CD14-positive monocyte (primary cell): ENCODE data around the gene CA10. TPM values are rescaled to one million over a fixed set of nuclear protein-coding genes. Genes with fewer than 3 reads are reported as not detected.

Experiments used
- DNase-seq, 3 donors: peaks; one replicate each; pipeline ENCODE4 v3.0.0-alpha.2; 2011 to 2022
- H2AFZ ChIP-seq: 2 replicates; pipeline ENCODE4 v1.6.0; 2012; ENCODE audit warnings: mild to moderate bottlenecking, low read depth, low read length, inconsistent platforms; ENCODE audit not compliant: insufficient read depth, poor library complexity, severe bottlenecking
- H3K27ac ChIP-seq, 2 donors: 1 replicate in 1 of 2; 2 replicates in 1 of 2; pipeline ENCODE4 v1.5.1; 2012 to 2013; ENCODE audit warnings: low read length in 2 of 2, control low read depth in 1 of 2, inconsistent platforms in 1 of 2, low read depth in 1 of 2, mild to moderate bottlenecking in 1 of 2
- H3K27me3 ChIP-seq, 2 donors: one replicate each; pipeline versions ENCODE4 v1.6.0 to v1.6.1; 2011 to 2013; ENCODE audit warnings: low read length in 2 of 2; ENCODE audit not compliant: control insufficient read depth in 2 of 2, insufficient read depth in 2 of 2
- H3K36me3 ChIP-seq, 2 donors: replicated peaks in 1 of 2; 1 replicate in 1 of 2; 2 replicates in 1 of 2; pipeline versions ENCODE4 v1.5.1 to v1.6.1; 2012 to 2013; ENCODE audit warnings: low read length in 2 of 2, control low read depth in 1 of 2, inconsistent platforms in 1 of 2, mild to moderate bottlenecking in 1 of 2; ENCODE audit not compliant: insufficient read depth in 2 of 2, control insufficient read depth in 1 of 2
- H3K4me1 ChIP-seq, 2 donors: 1 replicate in 1 of 2; 2 replicates in 1 of 2; pipeline versions ENCODE4 v1.5.1 to v1.6.1; 2012 to 2013; ENCODE audit warnings: low read length in 2 of 2, control low read depth in 1 of 2, inconsistent platforms in 1 of 2, mild to moderate bottlenecking in 1 of 2, moderate library complexity in 1 of 2; ENCODE audit not compliant: insufficient read depth in 2 of 2, control insufficient read depth in 1 of 2
- H3K4me2 ChIP-seq: replicated peaks from 2 replicates; pipeline ENCODE3; 2012; ENCODE audit warnings: low read length, moderate library complexity, mild to moderate bottlenecking; ENCODE audit not compliant: poor library complexity, severe bottlenecking; ENCODE audit errors: extremely low read depth
- H3K4me3 ChIP-seq, 3 experiments: fragments of 200-600 bp in 1 of 3; sonication (generic) in 1 of 3; replicated peaks in 1 of 3; 1 replicate in 2 of 3; 2 replicates in 1 of 3; pipeline ENCODE4 v1.5.1; 2011 to 2013; ENCODE audit warnings: low read length in 3 of 3, mild to moderate bottlenecking in 3 of 3, control low read depth in 2 of 3, low read depth in 2 of 3, inconsistent platforms in 1 of 3, moderate library complexity in 1 of 3
- H3K79me2 ChIP-seq: 2 replicates; pipeline ENCODE4 v1.6.0; 2012; ENCODE audit warnings: mild to moderate bottlenecking, control low read depth, inconsistent platforms, low read length, moderate library complexity; ENCODE audit not compliant: insufficient read depth
- H3K9ac ChIP-seq: 2 replicates; pipeline ENCODE4 v1.6.0; 2017; ENCODE audit warnings: low read length, mild to moderate bottlenecking; ENCODE audit not compliant: insufficient read depth, poor library complexity, severe bottlenecking
- H3K9me3 ChIP-seq, 2 donors: replicated peaks in 1 of 2; 1 replicate in 1 of 2; 2 replicates in 1 of 2; pipeline versions ENCODE4 v1.5.1 to v1.6.1; 2012 to 2013; ENCODE audit warnings: low read length in 2 of 2, control low read depth in 1 of 2; ENCODE audit not compliant: control insufficient read depth in 1 of 2, insufficient read depth in 1 of 2
- H4K20me1 ChIP-seq: 2 replicates; pipeline ENCODE4 v1.6.0; 2012; ENCODE audit warnings: mild to moderate bottlenecking, low read length, control low read depth, moderate library complexity; ENCODE audit not compliant: insufficient read depth
- H3K27ac Mint-ChIP-seq, 7 donors: one replicate each; pipeline ENCODE4 v1.8.0; 2020; ENCODE audit warnings: mild to moderate bottlenecking in 7 of 7, mixed read lengths in 7 of 7, moderate library complexity in 6 of 7, inconsistent platforms in 2 of 7
- H3K27me3 Mint-ChIP-seq, 3 donors: one replicate each; pipeline ENCODE4 v1.8.0; 2021 to 2022; ENCODE audit warnings: low read depth in 3 of 3, mild to moderate bottlenecking in 3 of 3, mixed read lengths in 3 of 3, moderate library complexity in 3 of 3, inconsistent platforms in 1 of 3
- H3K36me3 Mint-ChIP-seq, 2 donors: one replicate each; pipeline ENCODE4 v1.8.0; 2020; ENCODE audit warnings: mixed read lengths in 2 of 2, inconsistent platforms in 1 of 2, mild to moderate bottlenecking in 1 of 2
- H3K4me1 Mint-ChIP-seq: one replicate; pipeline ENCODE4 v1.8.0; 2020; ENCODE audit warnings: mild to moderate bottlenecking, mixed read lengths
- H3K4me3 Mint-ChIP-seq, 2 donors: one replicate each; pipeline ENCODE4 v1.8.0; 2020; ENCODE audit warnings: mild to moderate bottlenecking in 2 of 2, mixed read lengths in 2 of 2, moderate library complexity in 1 of 2
- H3K9me3 Mint-ChIP-seq, 7 donors: one replicate each; pipeline ENCODE4 v1.8.0; 2020 to 2022; ENCODE audit warnings: mixed read lengths in 7 of 7, mild to moderate bottlenecking in 6 of 7, moderate library complexity in 6 of 7, inconsistent platforms in 2 of 7
- WGBS: methylation state at CpG from one replicate; pipeline ENCODE4 v1.1.5; 2013; ENCODE audit warnings: missing lambda C conversion rate; ENCODE audit not compliant: insufficient coverage; 5-methylcytosine and 5-hydroxymethylcytosine counted together
- intact Hi-C, 2 donors: fragments of 100-400 bp; cut with micrococcal nuclease; formaldehyde crosslinking; loops; one replicate each; pipeline versions ENCODE4 v1.15.0 to v1.15.1; 2023
- polyA plus RNA-seq, 3 donors: library from polyadenylated mRNA; depleted of rRNA in 1 of 3; unstranded in 2 of 3; stranded (reverse) in 1 of 3; fragments of 300-500 nt in 2 of 3; fragments of >200 nt in 1 of 3; fragmentation: Illumina TruSeq in 2 of 3; gene quantifications; 1 replicate in 2 of 3; 2 replicates in 1 of 3; pipeline ENCODE4 v1.2.3, GENCODE V29; 2012 to 2021
- TF ChIP-seq, protein P1 (sequence below): fragments of 200-600 bp; IDR thresholded peaks from one replicate; pipeline ENCODE4 v1.8.0; 2022; ENCODE audit warnings: antibody characterized with exemption, mild to moderate bottlenecking

The CA10 gene
- polyA plus RNA-seq, 3 donors = not detected

GRCh38 chr17:51730303-51731050 lies 428.0 kb downstream of the CA10 start:
- Histone ChIP-seq H3K4me2 (no peak overlapping the region), H3K36me3 (no peaks in the 10 kb centered on the region), H3K4me1 (no peaks in the 10 kb centered on the region), H3K9ac (no peak overlapping the region), H2AFZ (no peak overlapping the region), H4K20me1 (no peaks in the 10 kb centered on the region), H3K79me2 (no peaks in the 10 kb centered on the region), H3K27ac (no peak overlapping the region), H3K4me3 (no peak overlapping the region), H3K27me3 (no peaks in the 10 kb centered on the region), H3K9me3 (no peaks in the 10 kb centered on the region)
- H3K36me3 Mint-ChIP-seq = no peaks in the 10 kb centered on the region
- H3K9me3 Mint-ChIP-seq = peaks cover 0 to 3% (median 0%) of the 10 kb centered on the region in 7 donors
- DNase-seq = no peak
- TF ChIP-seq, protein P1, sequence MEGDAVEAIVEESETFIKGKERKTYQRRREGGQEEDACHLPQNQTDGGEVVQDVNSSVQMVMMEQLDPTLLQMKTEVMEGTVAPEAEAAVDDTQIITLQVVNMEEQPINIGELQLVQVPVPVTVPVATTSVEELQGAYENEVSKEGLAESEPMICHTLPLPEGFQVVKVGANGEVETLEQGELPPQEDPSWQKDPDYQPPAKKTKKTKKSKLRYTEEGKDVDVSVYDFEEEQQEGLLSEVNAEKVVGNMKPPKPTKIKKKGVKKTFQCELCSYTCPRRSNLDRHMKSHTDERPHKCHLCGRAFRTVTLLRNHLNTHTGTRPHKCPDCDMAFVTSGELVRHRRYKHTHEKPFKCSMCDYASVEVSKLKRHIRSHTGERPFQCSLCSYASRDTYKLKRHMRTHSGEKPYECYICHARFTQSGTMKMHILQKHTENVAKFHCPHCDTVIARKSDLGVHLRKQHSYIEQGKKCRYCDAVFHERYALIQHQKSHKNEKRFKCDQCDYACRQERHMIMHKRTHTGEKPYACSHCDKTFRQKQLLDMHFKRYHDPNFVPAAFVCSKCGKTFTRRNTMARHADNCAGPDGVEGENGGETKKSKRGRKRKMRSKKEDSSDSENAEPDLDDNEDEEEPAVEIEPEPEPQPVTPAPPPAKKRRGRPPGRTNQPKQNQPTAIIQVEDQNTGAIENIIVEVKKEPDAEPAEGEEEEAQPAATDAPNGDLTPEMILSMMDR = no peak
- H3K4me1 Mint-ChIP-seq = no peaks in the 10 kb centered on the region
- no CpG with 5 or more reads among the region's 4 CpGs for WGBS
- intact Hi-C loops = no loop called here
- no peak overlapping the region for H3K27ac Mint-ChIP-seq
- peaks cover 0 to 3% (median 0%) of the 10 kb centered on the region in 3 donors for H3K27me3 Mint-ChIP-seq
- no peak overlapping the region for H3K4me3 Mint-ChIP-seq

DNA sequence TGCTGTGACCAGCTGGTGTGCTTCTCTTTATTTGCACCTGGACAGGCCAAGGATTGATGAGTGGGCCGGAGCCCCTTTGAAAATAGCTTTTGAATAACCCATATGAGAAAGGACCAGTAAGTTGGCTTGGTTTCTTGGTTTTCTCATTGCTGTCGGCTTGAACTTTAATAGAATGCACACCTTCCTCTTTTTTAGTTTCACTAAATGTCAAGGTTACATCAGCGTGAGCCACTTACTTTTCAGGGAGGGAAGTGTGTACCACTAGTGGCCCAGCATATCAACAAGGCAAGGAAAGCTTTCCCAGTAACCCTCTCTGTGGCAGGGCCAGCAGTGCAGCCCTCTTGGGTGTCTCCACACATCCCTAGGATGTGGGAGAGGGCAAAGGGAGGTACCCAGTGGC lies 433.3 kb downstream of the CA10 start:
- no peak overlapping the region for H3K27ac Mint-ChIP-seq
- no peaks in the 10 kb centered on the region for H4K20me1 ChIP-seq
- no peaks in the 10 kb centered on the region for H3K4me1 Mint-ChIP-seq
- H3K27me3 ChIP-seq = no peaks in the 10 kb centered on the region
- no peaks in the 10 kb centered on the region for H3K79me2 ChIP-seq
- WGBS = no CpG with 5 or more reads among the region's 3 CpGs
- peaks cover 0 to 5% (median 0%) of the 10 kb centered on the region in 7 donors for H3K9me3 Mint-ChIP-seq
- intact Hi-C loops = no loop called here
- H3K4me1 ChIP-seq = no peaks in the 10 kb centered on the region
- H3K4me3 Mint-ChIP-seq = no peak overlapping the region
- H3K4me3 ChIP-seq = no peak overlapping the region
- DNase-seq = no peak
- no peaks in the 10 kb centered on the region for H3K9me3 ChIP-seq
- H3K9ac ChIP-seq = no peak overlapping the region
- H3K27me3 Mint-ChIP-seq = peaks cover 0 to 3% (median 2%) of the 10 kb centered on the region in 3 donors
- no peaks in the 10 kb centered on the region for H3K36me3 ChIP-seq
- H3K4me2 ChIP-seq = no peak overlapping the region
- TF ChIP-seq, protein P1 = no peak
- H3K27ac ChIP-seq = no peak overlapping the region
- H2AFZ ChIP-seq = no peak overlapping the region
- H3K36me3 Mint-ChIP-seq = no peaks in the 10 kb centered on the region
